ENCODE results near the gene FGD3. TPM values are rescaled to one million over a fixed set of nuclear protein-coding genes. Genes with fewer than 3 reads are reported as not detected.

The FGD3 gene
- total RNA-seq, 1 experiment from 2014 or later = 0.09 TPM

- intact Hi-C loops (cut with micrococcal nuclease; ENCODE audit: unreplicated experiment) = no loop called here
- Histone ChIP-seq H3K36me3 (ENCODE audit: insufficient read depth, low read length, poor library complexity, severe bottlenecking) (no peaks in the 10 kb centered on the region), H3K27me3 (replicated peaks; ENCODE audit: insufficient read depth, low read depth, low read length, poor library complexity) (no peaks in the 10 kb centered on the region), H3K4me3 (ENCODE audit: low read depth, low read length, poor library complexity, severe bottlenecking) (no peak overlapping the region), H3K4me1 (ENCODE audit: insufficient read depth, low read length, poor library complexity, severe bottlenecking) (peaks cover 7% of the 10 kb centered on the region), H3K9me3 (ENCODE audit: low read depth, low read length, poor library complexity, severe bottlenecking) (no peaks in the 10 kb centered on the region), H3K27ac (ENCODE audit: low read depth, low read length, poor library complexity, severe bottlenecking) (no peak overlapping the region)
- no peak for DNase-seq (ENCODE audit: low spot score)
- CTCF ChIA-PET = no interaction called here
- BruUV-seq (replicated peaks) = no TSS peak
- TF ChIP-seq EZH2 (IDR thresholded peaks at IDR 0.05; ENCODE audit: borderline replicate concordance, low read depth, low read length, poor library complexity, severe bottlenecking) (no peak), CTCF (conservative IDR thresholded peaks at IDR 0.05; ENCODE audit: low read depth, low read length) (no peak)
- POLR2A ChIA-PET (ENCODE audit: low non-redundant PET) = no interaction called here
Measured at GRCh38 chr9:93076101-93076791, 128.9 kb downstream of the FGD3 start.

- TF ChIP-seq EZH2 (IDR thresholded peaks at IDR 0.05; ENCODE audit: borderline replicate concordance, low read depth, low read length, poor library complexity, severe bottlenecking) (no peak), CTCF (conservative IDR thresholded peaks at IDR 0.05; ENCODE audit: low read depth, low read length) (no peak)
- Histone ChIP-seq H3K36me3 (ENCODE audit: insufficient read depth, low read length, poor library complexity, severe bottlenecking) (no peaks in the 10 kb centered on the region), H3K4me3 (ENCODE audit: low read depth, low read length, poor library complexity, severe bottlenecking) (no peak overlapping the region), H3K9me3 (ENCODE audit: low read depth, low read length, poor library complexity, severe bottlenecking) (no peaks in the 10 kb centered on the region), H3K4me1 (ENCODE audit: insufficient read depth, low read length, poor library complexity, severe bottlenecking) (peaks cover 7% of the 10 kb centered on the region), H3K27me3 (replicated peaks; ENCODE audit: insufficient read depth, low read depth, low read length, poor library complexity) (no peaks in the 10 kb centered on the region), H3K27ac (ENCODE audit: low read depth, low read length, poor library complexity, severe bottlenecking) (no peak overlapping the region)
- CTCF ChIA-PET = no interaction called here
- no TSS peak for BruUV-seq (replicated peaks)
- POLR2A ChIA-PET (ENCODE audit: low non-redundant PET) = no interaction called here
- no peak for DNase-seq (ENCODE audit: low spot score)
- intact Hi-C loops (cut with micrococcal nuclease; ENCODE audit: unreplicated experiment) = no loop called here
Measured at GRCh38 chr9:93076792-93077128, 129.4 kb downstream of the FGD3 start.

- Histone ChIP-seq H3K9me3 (ENCODE audit: low read depth, low read length, poor library complexity, severe bottlenecking) (no peaks in the 10 kb centered on the region), H3K4me1 (ENCODE audit: insufficient read depth, low read length, poor library complexity, severe bottlenecking) (peaks cover 4% of the 10 kb centered on the region), H3K27ac (ENCODE audit: low read depth, low read length, poor library complexity, severe bottlenecking) (no peak overlapping the region), H3K4me3 (ENCODE audit: low read depth, low read length, poor library complexity, severe bottlenecking) (no peak overlapping the region), H3K36me3 (ENCODE audit: insufficient read depth, low read length, poor library complexity, severe bottlenecking) (no peaks in the 10 kb centered on the region), H3K27me3 (replicated peaks; ENCODE audit: insufficient read depth, low read depth, low read length, poor library complexity) (no peaks in the 10 kb centered on the region)
- no peak for DNase-seq (ENCODE audit: low spot score)
- ChIA-PET POLR2A (ENCODE audit: low non-redundant PET) (no interaction called here), CTCF (no interaction called here)
- no peak for TF ChIP-seq EZH2 (IDR thresholded peaks at IDR 0.05; ENCODE audit: borderline replicate concordance, low read depth, low read length, poor library complexity, severe bottlenecking)
- TF ChIP-seq CTCF (conservative IDR thresholded peaks at IDR 0.05; ENCODE audit: low read depth, low read length) = no peak
- intact Hi-C loops (cut with micrococcal nuclease; ENCODE audit: unreplicated experiment) = no loop called here
- no TSS peak for BruUV-seq (replicated peaks)
Measured at GRCh38 chr9:93077367-93077766, 130.0 kb downstream of the FGD3 start.

Data from A673 (cell line).